Measurements from ENCODE around the gene ABCG1. TPM values are rescaled to one million over a fixed set of nuclear protein-coding genes. Genes with fewer than 3 reads are reported as not detected.

ABCG1 gene
- total and polyA plus RNA-seq, 2 donors (not counting 1 experiment from before 2014, with no cell fraction given), result under 0.01 to 0.12 TPM

GRCh38 chr21:42301371-42302075 is 82.6 kb downstream of the ABCG1 start:
- H4K20me1 ChIP-seq (ENCODE audit: control insufficient read depth, extremely low read depth, insufficient read depth, low read length), result no peaks in the 10 kb centered on the region
- no peak for TF ChIP-seq CTCF (conservative IDR thresholded peaks at IDR 0.05 in 1 of 2, IDR thresholded peaks at IDR 0.05 in 1 of 2; ENCODE audit: low read depth in 1 of 2, low read length in 2 of 2)
- TF ChIP-seq EZH2 (IDR thresholded peaks at IDR 0.05; ENCODE audit: low read length, missing control alignments), result no peak
- no peak overlapping the region for H3K4me2 ChIP-seq (ENCODE audit: extremely low read depth, insufficient read depth, low read length)
- H3K36me3 ChIP-seq (ENCODE audit: control insufficient read depth, insufficient read depth, low read length), result no peaks in the 10 kb centered on the region
- no peak for DNase-seq (ENCODE audit: low read depth in 2 of 2)
- no peaks in the 10 kb centered on the region for H3K79me2 ChIP-seq (ENCODE audit: control insufficient read depth, insufficient read depth, low read length)
- no peak overlapping the region for H3K4me3 ChIP-seq (replicated peaks in 1 of 4; ENCODE audit: control extremely low read depth in 1 of 4, insufficient read depth in 1 of 4, low read depth in 3 of 4, low read length in 4 of 4)
- H3K4me1 ChIP-seq (ENCODE audit: control insufficient read depth, extremely low read depth, insufficient read depth, low read length), result no peaks in the 10 kb centered on the region
- H3K9ac ChIP-seq (ENCODE audit: insufficient read depth, low read length), result no peak overlapping the region
- no peaks in the 10 kb centered on the region for H3K27me3 ChIP-seq (ENCODE audit: control insufficient read depth, insufficient read depth, low read length)
- H3K9me3 ChIP-seq (ENCODE audit: control insufficient read depth, insufficient read depth, low read depth, low read length), result no peaks in the 10 kb centered on the region
- H3K27ac ChIP-seq (ENCODE audit: insufficient read depth, low read length), result no peak overlapping the region
- no peak overlapping the region for H2AFZ ChIP-seq (ENCODE audit: low read length)

- H3K27ac ChIP-seq (ENCODE audit: insufficient read depth, low read length), result no peak overlapping the region
- no peaks in the 10 kb centered on the region for H4K20me1 ChIP-seq (ENCODE audit: control insufficient read depth, extremely low read depth, insufficient read depth, low read length)
- no peak overlapping the region for H2AFZ ChIP-seq (ENCODE audit: low read length)
- no peak overlapping the region for H3K9ac ChIP-seq (ENCODE audit: insufficient read depth, low read length)
- no peaks in the 10 kb centered on the region for H3K27me3 ChIP-seq (ENCODE audit: control insufficient read depth, insufficient read depth, low read length)
- no peaks in the 10 kb centered on the region for H3K9me3 ChIP-seq (ENCODE audit: control insufficient read depth, insufficient read depth, low read depth, low read length)
- TF ChIP-seq CTCF (conservative IDR thresholded peaks at IDR 0.05 in 1 of 2, IDR thresholded peaks at IDR 0.05 in 1 of 2; ENCODE audit: low read depth in 1 of 2, low read length in 2 of 2) (no peak), EZH2 (IDR thresholded peaks at IDR 0.05; ENCODE audit: low read length, missing control alignments) (no peak)
- no peaks in the 10 kb centered on the region for H3K4me1 ChIP-seq (ENCODE audit: control insufficient read depth, extremely low read depth, insufficient read depth, low read length)
- H3K4me3 ChIP-seq (replicated peaks in 1 of 4; ENCODE audit: control extremely low read depth in 1 of 4, insufficient read depth in 1 of 4, low read depth in 3 of 4, low read length in 4 of 4), result no peak overlapping the region
- no peaks in the 10 kb centered on the region for H3K79me2 ChIP-seq (ENCODE audit: control insufficient read depth, insufficient read depth, low read length)
- no peaks in the 10 kb centered on the region for H3K36me3 ChIP-seq (ENCODE audit: control insufficient read depth, insufficient read depth, low read length)
- DNase-seq (ENCODE audit: low read depth in 2 of 2), result no peak
- no peak overlapping the region for H3K4me2 ChIP-seq (ENCODE audit: extremely low read depth, insufficient read depth, low read length)
These were observed 83.2 kb downstream of the ABCG1 start for GRCh38 chr21:42302076-42302650.

GRCh38 chr21:42302794-42303193 is 83.9 kb downstream of the ABCG1 start:
- Histone ChIP-seq H3K4me2 (ENCODE audit: extremely low read depth, insufficient read depth, low read length) (no peak overlapping the region), H3K4me1 (ENCODE audit: control insufficient read depth, extremely low read depth, insufficient read depth, low read length) (no peaks in the 10 kb centered on the region), H3K4me3 (replicated peaks in 1 of 4; ENCODE audit: control extremely low read depth in 1 of 4, insufficient read depth in 1 of 4, low read depth in 3 of 4, low read length in 4 of 4) (no peak overlapping the region), H3K27me3 (ENCODE audit: control insufficient read depth, insufficient read depth, low read length) (no peaks in the 10 kb centered on the region), H3K79me2 (ENCODE audit: control insufficient read depth, insufficient read depth, low read length) (no peaks in the 10 kb centered on the region), H2AFZ (ENCODE audit: low read length) (no peak overlapping the region), H4K20me1 (ENCODE audit: control insufficient read depth, extremely low read depth, insufficient read depth, low read length) (no peaks in the 10 kb centered on the region), H3K36me3 (ENCODE audit: control insufficient read depth, insufficient read depth, low read length) (no peaks in the 10 kb centered on the region), H3K27ac (ENCODE audit: insufficient read depth, low read length) (no peak overlapping the region), H3K9me3 (ENCODE audit: control insufficient read depth, insufficient read depth, low read depth, low read length) (no peaks in the 10 kb centered on the region), H3K9ac (ENCODE audit: insufficient read depth, low read length) (no peak overlapping the region)
- no peak for DNase-seq (ENCODE audit: low read depth in 2 of 2)
- TF ChIP-seq EZH2 (IDR thresholded peaks at IDR 0.05; ENCODE audit: low read length, missing control alignments), result no peak
- no peak for TF ChIP-seq CTCF (conservative IDR thresholded peaks at IDR 0.05 in 1 of 2, IDR thresholded peaks at IDR 0.05 in 1 of 2; ENCODE audit: low read depth in 1 of 2, low read length in 2 of 2)
